Brain microvascular endothelial cell (primary cell): ENCODE results near the gene EN2.

ENCODE experiments used
- DNase-seq: peaks from one replicate; pipeline ENCODE4 v3.0.0-alpha.2; 2020
- H3K27ac ChIP-seq: fragments of 250-450 bp; sonication (Bioruptor Pico); 2 replicates; pipeline ENCODE4 v1.5.1; 2020; ENCODE audit warnings: mild to moderate bottlenecking, moderate library complexity
- H3K27me3 ChIP-seq: fragments of 250-450 bp; sonication (Bioruptor Pico); replicated peaks from 2 replicates; pipeline ENCODE4 v1.5.1; 2020; ENCODE audit warnings: mild to moderate bottlenecking
- H3K36me3 ChIP-seq: fragments of 250-450 bp; sonication (Bioruptor Pico); replicated peaks from 2 replicates; pipeline ENCODE4 v1.5.1; 2020; ENCODE audit warnings: mild to moderate bottlenecking
- H3K4me3 ChIP-seq: 2 replicates; pipeline ENCODE4 v1.5.1; 2011; ENCODE audit warnings: low read depth, mild to moderate bottlenecking, control low read depth, low read length, moderate library complexity
- in situ Hi-C: cut with HindIII; loops from 2 replicates; pipeline ENCODE4 v1.10.0; 2017; ENCODE audit warnings: low sequenced_read_pairs, low pct_ligation_motif_present
- TF ChIP-seq, protein P1 (sequence below): IDR thresholded peaks from 2 replicates; pipeline ENCODE4 v1.5.1; 2011; ENCODE audit warnings: low read depth, mild to moderate bottlenecking, moderate library complexity, low read length, control low read depth, inconsistent platforms; ENCODE audit errors: missing control alignments

EN2 gene

DNA sequence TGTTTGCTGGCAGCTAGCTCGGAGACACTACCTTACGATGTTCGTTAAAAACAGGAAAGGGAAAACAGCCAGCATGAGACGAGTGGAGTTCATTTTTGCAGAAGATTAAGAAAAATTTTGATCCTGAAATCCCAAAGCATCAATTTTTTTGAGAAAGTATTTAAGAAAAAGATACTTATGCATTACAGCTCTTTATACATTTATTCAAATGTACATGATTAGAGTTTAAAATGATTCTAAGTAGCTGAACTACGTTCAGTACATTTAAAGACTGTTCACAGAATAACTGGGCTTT, 53.7 kb downstream of the EN2 start:
- Histone ChIP-seq H3K4me3 (no peak overlapping the region), H3K36me3 (no peaks in the 10 kb centered on the region), H3K27me3 (peaks cover 47% of the 10 kb centered on the region), H3K27ac (no peak overlapping the region)
- TF ChIP-seq, protein P1, sequence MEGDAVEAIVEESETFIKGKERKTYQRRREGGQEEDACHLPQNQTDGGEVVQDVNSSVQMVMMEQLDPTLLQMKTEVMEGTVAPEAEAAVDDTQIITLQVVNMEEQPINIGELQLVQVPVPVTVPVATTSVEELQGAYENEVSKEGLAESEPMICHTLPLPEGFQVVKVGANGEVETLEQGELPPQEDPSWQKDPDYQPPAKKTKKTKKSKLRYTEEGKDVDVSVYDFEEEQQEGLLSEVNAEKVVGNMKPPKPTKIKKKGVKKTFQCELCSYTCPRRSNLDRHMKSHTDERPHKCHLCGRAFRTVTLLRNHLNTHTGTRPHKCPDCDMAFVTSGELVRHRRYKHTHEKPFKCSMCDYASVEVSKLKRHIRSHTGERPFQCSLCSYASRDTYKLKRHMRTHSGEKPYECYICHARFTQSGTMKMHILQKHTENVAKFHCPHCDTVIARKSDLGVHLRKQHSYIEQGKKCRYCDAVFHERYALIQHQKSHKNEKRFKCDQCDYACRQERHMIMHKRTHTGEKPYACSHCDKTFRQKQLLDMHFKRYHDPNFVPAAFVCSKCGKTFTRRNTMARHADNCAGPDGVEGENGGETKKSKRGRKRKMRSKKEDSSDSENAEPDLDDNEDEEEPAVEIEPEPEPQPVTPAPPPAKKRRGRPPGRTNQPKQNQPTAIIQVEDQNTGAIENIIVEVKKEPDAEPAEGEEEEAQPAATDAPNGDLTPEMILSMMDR, result no peak
- DNase-seq, result no peak
- in situ Hi-C loops, result no loop called here

DNA sequence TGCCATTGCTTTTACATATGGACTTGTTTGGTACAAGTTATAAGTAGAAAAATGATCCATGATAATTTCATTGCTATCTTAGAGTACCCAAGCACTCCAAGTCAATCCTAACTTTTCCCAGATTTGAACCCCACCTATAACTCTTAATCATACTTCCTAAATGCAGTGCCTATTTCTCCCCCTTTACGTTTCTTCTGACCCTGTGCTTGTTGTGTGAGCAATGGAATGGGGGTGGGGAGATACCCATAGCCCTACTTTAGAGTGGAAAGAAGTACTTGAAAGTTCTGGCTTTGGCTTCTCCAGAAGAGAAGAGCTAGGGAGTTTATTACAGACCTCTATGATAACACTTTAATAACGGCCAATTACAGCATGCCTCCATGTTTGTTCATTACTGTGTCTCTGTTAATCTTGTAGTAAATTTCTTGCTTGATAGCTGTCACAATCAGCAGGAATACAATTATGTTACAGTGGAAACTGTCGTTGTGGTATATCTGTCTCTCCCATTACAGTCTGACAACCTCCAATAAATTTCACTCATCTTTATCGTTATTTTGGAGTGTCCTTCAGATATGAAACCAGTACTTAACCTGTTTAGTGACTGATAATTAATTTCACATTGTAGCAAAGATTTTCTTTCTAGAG, 54.4 kb downstream of the EN2 start:
- in situ Hi-C loops, result no loop called here
- Histone ChIP-seq H3K27me3 (peaks cover 42% of the 10 kb centered on the region), H3K4me3 (no peak overlapping the region), H3K27ac (no peak overlapping the region), H3K36me3 (no peaks in the 10 kb centered on the region)
- no peak for DNase-seq
- TF ChIP-seq, protein P1, result no peak

GRCh38 chr7:155513543-155514285, 55.8 kb downstream of the EN2 start:
- H3K27ac ChIP-seq, result no peak overlapping the region
- H3K4me3 ChIP-seq, result no peak overlapping the region
- H3K27me3 ChIP-seq, result peaks cover 28% of the 10 kb centered on the region
- TF ChIP-seq, protein P1, result no peak
- no peaks in the 10 kb centered on the region for H3K36me3 ChIP-seq
- no peak for DNase-seq
- in situ Hi-C loops, result no loop called here

DNA sequence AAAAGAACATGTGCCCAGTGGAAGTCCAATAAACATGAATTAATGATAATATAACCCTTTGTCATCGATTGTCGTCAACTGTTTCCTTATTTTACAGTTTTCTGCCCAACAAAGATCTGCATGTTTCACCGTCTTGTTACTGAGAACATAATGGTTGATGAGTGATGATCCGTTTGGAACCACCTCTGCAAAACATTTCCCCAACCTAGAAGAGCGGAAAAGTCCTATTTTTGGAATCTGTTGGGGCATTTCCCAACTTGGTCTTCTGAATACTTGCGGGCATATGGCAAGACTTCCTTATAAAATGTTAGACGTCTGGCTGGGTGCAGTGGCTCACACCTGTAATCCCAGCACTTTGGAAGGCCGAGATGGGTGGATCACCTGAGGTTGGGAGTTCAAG, 56.4 kb downstream of the EN2 start:
- TF ChIP-seq, protein P1, result no peak
- in situ Hi-C loops, result no loop called here
- no peak for DNase-seq
- Histone ChIP-seq H3K36me3 (no peaks in the 10 kb centered on the region), H3K27ac (no peak overlapping the region), H3K27me3 (peaks cover 22% of the 10 kb centered on the region), H3K4me3 (no peak overlapping the region)
